SK-N-SH (cell line): Measurements from ENCODE around the gene SPATA13. TPM values are rescaled to one million over a fixed set of nuclear protein-coding genes. Genes with fewer than 3 reads are reported as not detected.

Experiments
- CTCF ChIA-PET: fragments of 300-600, 350-600 bp; formaldehyde crosslinking; extraction: SDS; loops from one replicate; lab custom pipeline; 2021; lab: Yijun Ruan, JAX
- POLR2A ChIA-PET: fragments of 350-600 bp; sonication (Branson Sonifier 250); formaldehyde crosslinking; extraction: SDS; loops from one replicate; lab custom pipeline; 2020; ENCODE audit warnings: antibody characterized with exemption, inconsistent platforms; lab: Yijun Ruan, JAX
- DNase-seq: peaks from one replicate; pipeline ENCODE4 v3.0.0; 2012
- H2AFZ ChIP-seq: fragments of 200-600 bp; sonication (generic); 2 replicates; pipeline ENCODE4 v1.8.1; 2016; ENCODE audit warnings: antibody characterized with exemption, mild to moderate bottlenecking, low read depth
- H3F3A ChIP-seq: fragments of 200-600 bp; sonication (generic); replicated peaks from 2 replicates; pipeline ENCODE3; 2016; ENCODE audit warnings: antibody characterized with exemption, mild to moderate bottlenecking; ENCODE audit not compliant: insufficient read depth
- H3K27ac ChIP-seq, 2 experiments: fragments of 200-500 bp in 1 of 2; fragments of 200-600 bp in 1 of 2; sonication (Bioruptor generic) in 1 of 2; sonication (generic), shearing (Covaris generic) in 1 of 2; 2 replicates each; pipeline versions ENCODE4 v1.5.1 to v1.6.1; 2014 to 2016; ENCODE audit warnings: low read depth in 2 of 2, inconsistent platforms in 1 of 2, low read length in 1 of 2, mild to moderate bottlenecking in 1 of 2, mixed read lengths in 1 of 2
- H3K27me3 ChIP-seq: fragments of 200-600 bp; sonication (generic), shearing (Covaris generic); 2 replicates; pipeline ENCODE4 v1.6.1; 2016; ENCODE audit warnings: mixed run types; ENCODE audit not compliant: insufficient read depth
- H3K36me3 ChIP-seq, 2 experiments: fragments of 200-500 bp in 1 of 2; fragments of 200-600 bp in 1 of 2; sonication (Bioruptor generic) in 1 of 2; sonication (generic) in 1 of 2; replicated peaks in 1 of 2; 2 replicates each; pipeline versions ENCODE3 to v1.5.1; 2014 to 2016; ENCODE audit warnings: low read length in 1 of 2, mild to moderate bottlenecking in 1 of 2; ENCODE audit not compliant: insufficient read depth in 2 of 2, control insufficient read depth in 1 of 2
- H3K4me1 ChIP-seq, 2 experiments: fragments of 200-500 bp in 1 of 2; fragments of 200-600 bp in 1 of 2; sonication (Bioruptor generic) in 1 of 2; sonication (generic), shearing (Covaris generic) in 1 of 2; 2 replicates each; pipeline versions ENCODE4 v1.5.1 to v1.6.1; 2014 to 2016; ENCODE audit warnings: low read depth in 1 of 2, low read length in 1 of 2, mixed run types in 1 of 2; ENCODE audit not compliant: insufficient read depth in 2 of 2, control insufficient read depth in 1 of 2
- H3K4me2 ChIP-seq: fragments of 200-600 bp; sonication (generic), shearing (Covaris generic); 2 replicates; pipeline ENCODE4 v1.6.1; 2017; ENCODE audit warnings: mixed run types
- H3K4me3 ChIP-seq, 2 experiments: fragments of 200-500 bp in 1 of 2; fragments of 200-600 bp in 1 of 2; sonication (Bioruptor generic) in 1 of 2; sonication (generic), shearing (Covaris generic) in 1 of 2; 2 replicates each; pipeline versions ENCODE4 v1.5.1 to v1.8.1; 2014 to 2016; ENCODE audit warnings: low read depth in 2 of 2, inconsistent platforms in 1 of 2, low read length in 1 of 2, mild to moderate bottlenecking in 1 of 2, mixed read lengths in 1 of 2, moderate library complexity in 1 of 2
- H3K79me2 ChIP-seq: fragments of 200-600 bp; sonication (generic); 2 replicates; pipeline ENCODE4 v1.8.1; 2017; ENCODE audit warnings: mild to moderate bottlenecking; ENCODE audit not compliant: insufficient read depth
- H3K9ac ChIP-seq: fragments of 200-600 bp; sonication (generic); 2 replicates; pipeline ENCODE4 v1.6.1; 2017; ENCODE audit warnings: mixed run types
- H3K9me2 ChIP-seq: fragments of 200-600 bp; sonication (generic); 2 replicates; pipeline ENCODE4 v1.6.1; 2017; ENCODE audit warnings: mixed run types
- H3K9me3 ChIP-seq: fragments of 200-600 bp; sonication (generic); 2 replicates; pipeline ENCODE4 v1.6.1; 2017; ENCODE audit warnings: mixed run types, mild to moderate bottlenecking, moderate library complexity
- H4K20me1 ChIP-seq: fragments of 200-600 bp; sonication (generic); 2 replicates; pipeline ENCODE4 v1.6.1; 2017; ENCODE audit warnings: mild to moderate bottlenecking, mixed run types; ENCODE audit not compliant: insufficient read depth
- CTCF ChIP-seq: fragments of 200-600 bp; sonication (generic); IDR thresholded peaks from 2 replicates; pipeline ENCODE4 v1.6.1; 2017; ENCODE audit warnings: antibody characterized with exemption, mild to moderate bottlenecking, moderate library complexity
- FOXM1 ChIP-seq: IDR thresholded peaks from 2 replicates; pipeline ENCODE4 v1.4.0; 2012; ENCODE audit warnings: low read depth, mild to moderate bottlenecking
- GABPA ChIP-seq: IDR thresholded peaks from 2 replicates; pipeline ENCODE4 v1.4.0; 2012; ENCODE audit warnings: low read depth, mild to moderate bottlenecking
- GATA2 ChIP-seq: sonication (generic); formaldehyde crosslinking; IDR thresholded peaks from 2 replicates; pipeline ENCODE4 v1.5.0; 2020; ENCODE audit warnings: mild to moderate bottlenecking, missing genetic modification reagents
- JUND ChIP-seq: IDR thresholded peaks from 2 replicates; pipeline ENCODE4 v1.4.0; 2012
- MAX ChIP-seq: IDR thresholded peaks from 2 replicates; pipeline ENCODE4 v1.4.0; 2012; ENCODE audit warnings: low read depth
- MEF2A ChIP-seq: IDR thresholded peaks from 2 replicates; pipeline ENCODE4 v1.4.0; 2012; ENCODE audit warnings: low read depth, borderline replicate concordance
- NRF1 ChIP-seq: IDR thresholded peaks from 2 replicates; pipeline ENCODE4 v1.6.1; 2012; ENCODE audit warnings: low read depth, mild to moderate bottlenecking, low read length
- PBX3 ChIP-seq: IDR thresholded peaks from 2 replicates; pipeline ENCODE4; 2012
- RAD21 ChIP-seq: IDR thresholded peaks from 2 replicates; pipeline ENCODE4 v1.6.1; 2012; ENCODE audit warnings: mild to moderate bottlenecking, low read length
- RCOR1 ChIP-seq: fragments of 150-350 bp; IDR thresholded peaks from 2 replicates; pipeline ENCODE4 v1.6.1; 2017; ENCODE audit warnings: antibody characterized with exemption, low read length
- REST ChIP-seq: IDR thresholded peaks from 2 replicates; pipeline ENCODE4 v1.6.1; 2012; ENCODE audit warnings: mild to moderate bottlenecking, low read depth, low read length, moderate library complexity
- RFX5 ChIP-seq: IDR thresholded peaks from 2 replicates; pipeline ENCODE4 v1.6.1; 2012; ENCODE audit warnings: mild to moderate bottlenecking, improper control_type of control experiment, low read length
- RXRA ChIP-seq: IDR thresholded peaks from 2 replicates; pipeline ENCODE4 v1.4.0; 2012; ENCODE audit warnings: low read depth, mild to moderate bottlenecking, borderline replicate concordance
- TAF1 ChIP-seq: IDR thresholded peaks from 2 replicates; pipeline ENCODE4 v1.6.1; 2012; ENCODE audit warnings: low read depth, mild to moderate bottlenecking, low read length, moderate library complexity, borderline replicate concordance
- TCF12 ChIP-seq: IDR thresholded peaks from 2 replicates; pipeline ENCODE4 v1.4.0; 2012
- TEAD4 ChIP-seq: IDR thresholded peaks from 2 replicates; pipeline ENCODE4 v1.4.0; 2012; ENCODE audit warnings: mild to moderate bottlenecking, borderline replicate concordance; ENCODE audit not compliant: insufficient read depth
- USF1 ChIP-seq: IDR thresholded peaks from 2 replicates; pipeline ENCODE4 v1.4.0; 2012; ENCODE audit warnings: low read depth, borderline replicate concordance
- USF2 ChIP-seq: fragments of 150-350 bp; IDR thresholded peaks from 2 replicates; pipeline ENCODE4 v1.6.1; 2017; ENCODE audit warnings: antibody characterized with exemption, low read length, low read depth, borderline replicate concordance
- WGBS: methylation state at CpG from one replicate; pipeline ENCODE4 v1.1.6; 2017; ENCODE audit warnings: low lambda C conversion rate; 5-methylcytosine and 5-hydroxymethylcytosine counted together
- polyA plus RNA-seq, 3 experiments: library from polyadenylated mRNA; depleted of rRNA; stranded (reverse); fragments of >200 nt; gene quantifications; 2 replicates each; pipeline ENCODE4 v1.2.3, GENCODE V29; 2012

SPATA13 gene
- polyA plus RNA-seq, 1 of the 3 experiments (the other 2 are of a cell fraction): 4.3 TPM

GRCh38 chr13:24116131-24116530 lies 44.4 kb upstream of the SPATA13 start (continued):
- TF ChIP-seq CTCF (no peak), RAD21 (no peak), PBX3 (no peak), JUND (no peak), RFX5 (no peak), NRF1 (no peak), RCOR1 (no peak), USF2 (no peak), RXRA (no peak), TEAD4 (no peak)

GRCh38 chr13:24118576-24118975 lies 41.9 kb upstream of the SPATA13 start:
- H3K36me3 ChIP-seq: no peaks in the 10 kb centered on the region
- no peak overlapping the region for H3K4me3 ChIP-seq
- H3K9me2 ChIP-seq: no peaks in the 10 kb centered on the region
- WGBS: 75% methylated on average over 5 of the region's 5 CpGs
- DNase-seq: no peak
- POLR2A ChIA-PET: no interaction called here
- no peak for TF ChIP-seq NRF1
- TF ChIP-seq CTCF: no peak
- no peak for TF ChIP-seq GATA2
- no peak for TF ChIP-seq GABPA
- no peak for TF ChIP-seq MEF2A
- TF ChIP-seq USF1: no peak
- TF ChIP-seq MAX: no peak
- TF ChIP-seq TEAD4: no peak
- no peak for TF ChIP-seq REST
- no peak for TF ChIP-seq TAF1
- no peak for TF ChIP-seq TCF12
- TF ChIP-seq FOXM1: no peak
- TF ChIP-seq, all 33 proteins: peak for 0
- H3K4me1 ChIP-seq: no peaks in the 10 kb centered on the region
- no peak overlapping the region for H3K4me2 ChIP-seq
- H3K27ac ChIP-seq: no peak overlapping the region
- no peaks in the 10 kb centered on the region for H3K27me3 ChIP-seq
- CTCF ChIA-PET: no interaction called here
- no peaks in the 10 kb centered on the region for H4K20me1 ChIP-seq
- no peaks in the 10 kb centered on the region for H3F3A ChIP-seq
- no peaks in the 10 kb centered on the region for H3K9me3 ChIP-seq
- no peaks in the 10 kb centered on the region; the same call in 1 of the 2 replicates for H3K79me2 ChIP-seq
- no peak overlapping the region for H2AFZ ChIP-seq
- H3K9ac ChIP-seq: no peak overlapping the region
